B cell (primary cell): ENCODE measurements around the gene CACNB4. TPM values are rescaled to one million over a fixed set of nuclear protein-coding genes. Genes with fewer than 3 reads are reported as not detected.

Experiments
- ATAC-seq: fragments of 200-7000 bp; cut with Tn5 transposase; one replicate; pipeline ENCODE4 v1.10.0; 2021; ENCODE audit warnings: low read depth, mild to moderate bottlenecking, moderate number of reproducible peaks, moderate library complexity
- CTCF ChIA-PET: fragments of 350-600 bp; sonication (Branson Sonifier 250); formaldehyde crosslinking; loops from one replicate; lab custom pipeline; 2021; ENCODE audit warnings: antibody characterized with exemption, inconsistent platforms; lab: Charles Lee
- POLR2A ChIA-PET: fragments of 350-600 bp; sonication (Branson Sonifier 250); formaldehyde crosslinking; loops from one replicate; lab custom pipeline; 2021; ENCODE audit warnings: antibody characterized with exemption; lab: Charles Lee
- DNase-seq: peaks from one replicate; pipeline ENCODE4 v3.0.0; 2013
- H2AFZ ChIP-seq: 2 replicates; pipeline ENCODE4 v1.6.1; 2012; ENCODE audit warnings: mild to moderate bottlenecking, low read depth, low read length; ENCODE audit not compliant: insufficient read depth, poor library complexity, severe bottlenecking
- H3K27ac ChIP-seq, 2 donors: 1 replicate in 1 of 2; 2 replicates in 1 of 2; pipeline ENCODE4 v1.5.1; 2012 to 2013; ENCODE audit warnings: low read length in 2 of 2, mild to moderate bottlenecking in 2 of 2, moderate library complexity in 1 of 2
- H3K27me3 ChIP-seq, 4 experiments: fragments of 200-600 bp in 1 of 4; sonication (generic) in 1 of 4; replicated peaks in 1 of 4; 1 replicate in 2 of 4; 2 replicates in 2 of 4; pipeline versions ENCODE4 v1.6.1 to v1.7.0; 2013 to 2016; ENCODE audit warnings: low read length in 3 of 4, mild to moderate bottlenecking in 2 of 4, mixed read lengths in 1 of 4, moderate library complexity in 1 of 4; ENCODE audit not compliant: insufficient read depth in 4 of 4, control insufficient read depth in 3 of 4; ENCODE audit errors: control extremely low read depth in 1 of 4
- H3K36me3 ChIP-seq, 2 experiments: replicated peaks in 1 of 2; 1 replicate in 1 of 2; 2 replicates in 1 of 2; pipeline versions ENCODE4 v1.6.1 to v1.7.1; 2013; ENCODE audit warnings: low read length in 1 of 2; ENCODE audit not compliant: insufficient read depth in 2 of 2, control insufficient read depth in 1 of 2; ENCODE audit errors: control extremely low read depth in 1 of 2, extremely low read depth in 1 of 2
- H3K4me1 ChIP-seq, 2 donors: fragments of 200-600 bp in 1 of 2; sonication (generic) in 1 of 2; 1 replicate in 1 of 2; 2 replicates in 1 of 2; pipeline versions ENCODE4 v1.5.1 to v1.6.1; 2013 to 2017; ENCODE audit warnings: low read length in 2 of 2; ENCODE audit not compliant: control insufficient read depth in 2 of 2, insufficient read depth in 2 of 2
- H3K4me2 ChIP-seq: replicated peaks from 2 replicates; pipeline ENCODE3; 2012; ENCODE audit warnings: mild to moderate bottlenecking, low read depth, low read length; ENCODE audit not compliant: poor library complexity, severe bottlenecking
- H3K4me3 ChIP-seq, 5 experiments: fragments of 200-600 bp in 1 of 5; sonication (generic) in 1 of 5; 1 replicate in 3 of 5; 2 replicates in 2 of 5; pipeline versions ENCODE4 v1.5.1 to v1.7.0; 2011 to 2016; ENCODE audit warnings: low read length in 4 of 5, mild to moderate bottlenecking in 4 of 5, low read depth in 2 of 5, control low read depth in 1 of 5, moderate library complexity in 1 of 5; ENCODE audit not compliant: insufficient read depth in 1 of 5; ENCODE audit errors: control extremely low read depth in 1 of 5, extremely low read depth in 1 of 5
- H3K79me2 ChIP-seq: fragments of 200-600 bp; sonication (generic); one replicate; pipeline ENCODE4 v1.6.0; 2016; ENCODE audit warnings: low read length; ENCODE audit not compliant: control insufficient read depth, insufficient read depth
- H3K9ac ChIP-seq: fragments of 200-600 bp; sonication (generic); 2 replicates; pipeline ENCODE4 v1.6.1; 2017; ENCODE audit warnings: mild to moderate bottlenecking, low read length, moderate library complexity
- H3K9me3 ChIP-seq, 3 donors: one replicate each; pipeline versions ENCODE4 v1.6.1 to v1.7.1; 2013; ENCODE audit warnings: low read length in 2 of 3; ENCODE audit not compliant: control insufficient read depth in 2 of 3, insufficient read depth in 1 of 3; ENCODE audit errors: control extremely low read depth in 1 of 3
- H4K20me1 ChIP-seq: 2 replicates; pipeline ENCODE4 v1.6.0; 2012; ENCODE audit warnings: mild to moderate bottlenecking, low read length; ENCODE audit not compliant: insufficient read depth, control insufficient read depth, poor library complexity, severe bottlenecking
- H3K27ac Mint-ChIP-seq: one replicate; pipeline ENCODE4 v1.8.0; 2021; ENCODE audit warnings: mixed read lengths
- H3K27me3 Mint-ChIP-seq: one replicate; pipeline ENCODE4 v1.8.0; 2021; ENCODE audit warnings: mixed read lengths
- H3K4me1 Mint-ChIP-seq: one replicate; pipeline ENCODE4 v1.8.0; 2021; ENCODE audit warnings: mixed read lengths
- H3K4me3 Mint-ChIP-seq: one replicate; pipeline ENCODE4 v1.8.0; 2021; ENCODE audit warnings: mixed read lengths
- H3K9me3 Mint-ChIP-seq: one replicate; pipeline ENCODE4 v1.8.0; 2022; ENCODE audit warnings: mixed read lengths; ENCODE audit not compliant: insufficient read depth
- EZH2 ChIP-seq: IDR thresholded peaks from 2 replicates; pipeline ENCODE4 v1.6.1; 2012; ENCODE audit warnings: borderline replicate concordance, low read depth, mild to moderate bottlenecking, moderate library complexity, low read length; ENCODE audit not compliant: insufficient read depth, poor library complexity, severe bottlenecking
- WGBS: methylation state at CpG from one replicate; pipeline ENCODE4 v1.1.5; 2013; ENCODE audit warnings: missing lambda C conversion rate; ENCODE audit not compliant: insufficient coverage; 5-methylcytosine and 5-hydroxymethylcytosine counted together
- intact Hi-C: fragments of 100-400 bp; cut with micrococcal nuclease; formaldehyde crosslinking; loops from one replicate; pipeline ENCODE4 v1.10.0; 2022
- polyA plus RNA-seq: library from polyadenylated mRNA; depleted of rRNA; stranded (reverse); fragments of >200 nt; gene quantifications from 2 replicates; pipeline ENCODE4 v1.2.3, GENCODE V29; 2012
- total RNA-seq, 2 donors: library from RNA; stranded (reverse); fragments of 120-200 nt in 1 of 2; gene quantifications; 1 replicate in 1 of 2; 2 replicates in 1 of 2; pipeline versions ENCODE4 v1.2.3 to v1.2.4, GENCODE V29; 2013 to 2022
- TF ChIP-seq, protein P1 (sequence below): fragments of 200-600 bp; IDR thresholded peaks from one replicate; pipeline ENCODE4 v1.8.0; 2022; ENCODE audit warnings: antibody characterized with exemption, mild to moderate bottlenecking

The CACNB4 gene
- total and polyA plus RNA-seq, 2 donors (not counting 1 experiment from before 2014, with no cell fraction given): 0.12 to 1.4 TPM

- no peaks in the 10 kb centered on the region for H3K27me3 ChIP-seq
- H3K9me3 ChIP-seq: no peaks in the 10 kb centered on the region
- H3K36me3 ChIP-seq: peaks cover 0 to 3% of the 10 kb centered on the region in 2 experiments
- peaks cover 49% of the 10 kb centered on the region for H3K79me2 ChIP-seq
- ATAC-seq: peak; percentile 93
- H3K4me2 ChIP-seq: peak within 1 kb of the TSS; percentile 84
- H3K27ac Mint-ChIP-seq: peak within 1 kb of the TSS; percentile 93
- intact Hi-C loops: loop anchor here (1.0 to 5.0 kb wide), 7 partner anchors 57 to 890 kb away; partner anchors contain the start of genes ARL6IP6 and NMI
- peak; percentile 99 for DNase-seq
- H3K27ac ChIP-seq: peak within 1 kb of the TSS; percentile 76 to 87
- under 1% methylated on average over 59 of the region's 64 CpGs for WGBS
- peaks cover 20 to 29% of the 10 kb centered on the region in 2 donors for H3K4me1 ChIP-seq
- TF ChIP-seq, protein P1, sequence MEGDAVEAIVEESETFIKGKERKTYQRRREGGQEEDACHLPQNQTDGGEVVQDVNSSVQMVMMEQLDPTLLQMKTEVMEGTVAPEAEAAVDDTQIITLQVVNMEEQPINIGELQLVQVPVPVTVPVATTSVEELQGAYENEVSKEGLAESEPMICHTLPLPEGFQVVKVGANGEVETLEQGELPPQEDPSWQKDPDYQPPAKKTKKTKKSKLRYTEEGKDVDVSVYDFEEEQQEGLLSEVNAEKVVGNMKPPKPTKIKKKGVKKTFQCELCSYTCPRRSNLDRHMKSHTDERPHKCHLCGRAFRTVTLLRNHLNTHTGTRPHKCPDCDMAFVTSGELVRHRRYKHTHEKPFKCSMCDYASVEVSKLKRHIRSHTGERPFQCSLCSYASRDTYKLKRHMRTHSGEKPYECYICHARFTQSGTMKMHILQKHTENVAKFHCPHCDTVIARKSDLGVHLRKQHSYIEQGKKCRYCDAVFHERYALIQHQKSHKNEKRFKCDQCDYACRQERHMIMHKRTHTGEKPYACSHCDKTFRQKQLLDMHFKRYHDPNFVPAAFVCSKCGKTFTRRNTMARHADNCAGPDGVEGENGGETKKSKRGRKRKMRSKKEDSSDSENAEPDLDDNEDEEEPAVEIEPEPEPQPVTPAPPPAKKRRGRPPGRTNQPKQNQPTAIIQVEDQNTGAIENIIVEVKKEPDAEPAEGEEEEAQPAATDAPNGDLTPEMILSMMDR: no peak
- no peak for TF ChIP-seq EZH2
- H3K4me3 ChIP-seq: peak within 1 kb of the TSS; percentile 69 to 98 (median 94)
- H3K9ac ChIP-seq: peak within 1 kb of the TSS; percentile 97
- CTCF ChIA-PET: interaction anchor here (0.9 to 2.1 kb wide), 8 partner anchors 10 to 403 kb away, joined by 3 to 6 read pairs (median 3); no protein-coding TSS in a partner anchor
- H3K27me3 Mint-ChIP-seq: no peaks in the 10 kb centered on the region
- H2AFZ ChIP-seq: peak within 1 kb of the TSS; percentile 90
- no peaks in the 10 kb centered on the region for H3K9me3 Mint-ChIP-seq
- POLR2A ChIA-PET: interaction anchor here (0.5 to 2.1 kb wide), 9 partner anchors 9 to 889 kb away, joined by 3 to 6 read pairs (median 4); partner anchors contain the start of gene PRPF40A
- H3K4me1 Mint-ChIP-seq: peaks cover 51% of the 10 kb centered on the region
- H4K20me1 ChIP-seq: peaks cover 11% of the 10 kb centered on the region
- peak within 1 kb of the TSS; percentile 86 for H3K4me3 Mint-ChIP-seq
Observed at GRCh38 chr2:151828143-151828889, 270.5 kb downstream of the CACNB4 start, which contains the start of gene ARL5A. TSS of gene ARL5A (minus strand) at chr2:151828421. CDS start at chr2:151828176, 245 bp downstream.
